Measurements from ENCODE around the gene MS4A15.

MS4A15 gene

DNA sequence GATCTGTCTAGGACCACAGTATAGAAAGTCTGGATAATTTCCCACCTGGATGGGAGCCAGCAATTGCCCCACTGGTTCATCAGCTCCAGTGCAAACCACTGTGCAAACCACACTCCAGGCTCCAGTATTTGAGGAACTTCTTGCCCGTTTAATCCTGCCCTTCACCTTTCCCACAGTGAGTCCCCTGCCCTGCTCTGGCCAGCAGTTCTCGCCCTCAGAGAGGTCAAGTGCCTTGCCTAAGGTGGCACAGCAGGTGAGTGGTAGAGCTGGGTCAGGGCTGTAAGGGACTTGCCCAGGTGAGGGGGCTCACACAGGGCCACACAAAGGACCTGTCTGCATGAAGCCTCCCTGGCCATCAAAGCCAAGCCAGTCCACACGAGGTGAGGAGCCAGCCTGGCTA, 52.6 kb downstream of the MS4A15 start:
- Histone ChIP-seq H2BK5ac (ENCODE audit: low read length) (no peak overlapping the region), H3K4me1 (ENCODE audit: control insufficient read depth in 2 of 2, insufficient read depth in 1 of 2, low read depth in 1 of 2, low read length in 2 of 2) (no peaks in the 10 kb centered on the region), H3K4me3 (ENCODE audit: low read length in 2 of 2) (no peak overlapping the region), H2BK120ac (ENCODE audit: low read depth, low read length) (no peak overlapping the region), H3K4ac (ENCODE audit: low read length) (no peak overlapping the region), H3K36me3 (replicated peaks in 1 of 2; ENCODE audit: control insufficient read depth in 2 of 2, insufficient read depth in 2 of 2, low read length in 2 of 2) (no peaks in the 10 kb centered on the region), H3K4me2 (ENCODE audit: insufficient read depth, low read length, poor library complexity, severe bottlenecking) (no peak overlapping the region), H3K9me3 (replicated peaks in 1 of 2; ENCODE audit: control insufficient read depth in 2 of 2, insufficient read depth in 1 of 2, low read depth in 1 of 2, low read length in 2 of 2) (no peaks in the 10 kb centered on the region), H3K14ac (ENCODE audit: low read length) (no peak overlapping the region), H3K9ac (ENCODE audit: low read depth, low read length, poor library complexity) (no peak overlapping the region), H3K23ac (ENCODE audit: low read depth, low read length, poor library complexity) (no peak overlapping the region), H4K91ac (ENCODE audit: low read depth, low read length, poor library complexity) (no peak overlapping the region), H2AFZ (ENCODE audit: low read length) (no peak overlapping the region), H2AK5ac (ENCODE audit: low read depth, low read length) (peak overlapping the region; percentile 35), H4K8ac (ENCODE audit: low read depth, low read length) (no peak overlapping the region), H2BK15ac (ENCODE audit: low read length) (no peak overlapping the region), H3K18ac (ENCODE audit: low read length) (no peak overlapping the region), H3K27ac (replicated peaks; ENCODE audit: low read length) (no peak overlapping the region), H3K27me3 (ENCODE audit: control insufficient read depth in 3 of 3, insufficient read depth in 3 of 3, low read depth in 1 of 3, low read length in 3 of 3) (no peaks in the 10 kb centered on the region), H2BK12ac (ENCODE audit: low read length) (no peak overlapping the region), H3K79me1 (ENCODE audit: low read depth, low read length) (no peaks in the 10 kb centered on the region)
- DNase-seq (ENCODE audit: low spot score): no peak
- WGBS, 2 donors (ENCODE audit: extremely low coverage in 2 of 2, insufficient read length in 2 of 2, insufficient replicate concordance in 1 of 2): no CpG with 5 or more reads among the region's 3 CpGs

DNA sequence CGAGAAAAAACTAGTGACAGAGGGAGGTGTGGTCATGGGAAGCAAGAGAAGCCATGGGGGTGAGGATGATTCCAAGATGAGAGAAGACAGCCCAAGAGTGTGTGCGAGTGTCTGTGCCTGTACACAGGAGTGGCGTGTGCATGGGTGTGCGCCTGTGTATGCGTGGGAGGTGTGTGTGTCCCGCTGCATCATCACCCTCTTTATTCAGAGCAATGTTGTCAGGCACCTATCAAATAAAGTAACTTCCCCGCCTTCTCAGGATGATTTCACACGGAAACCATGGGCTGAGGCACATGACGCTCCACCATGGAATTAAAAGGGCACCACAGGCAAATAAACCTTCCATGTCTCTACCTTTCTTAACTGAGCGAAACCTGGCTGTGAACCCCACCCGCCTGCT, 53.0 kb downstream of the MS4A15 start:
- Histone ChIP-seq H3K27ac (replicated peaks; ENCODE audit: low read length) (no peak overlapping the region), H3K4ac (ENCODE audit: low read length) (no peak overlapping the region), H2AK5ac (ENCODE audit: low read depth, low read length) (no peak overlapping the region), H3K4me2 (ENCODE audit: insufficient read depth, low read length, poor library complexity, severe bottlenecking) (no peak overlapping the region), H2BK15ac (ENCODE audit: low read length) (no peak overlapping the region), H3K14ac (ENCODE audit: low read length) (no peak overlapping the region), H3K4me3 (ENCODE audit: low read length in 2 of 2) (no peak overlapping the region), H3K9ac (ENCODE audit: low read depth, low read length, poor library complexity) (no peak overlapping the region), H3K79me1 (ENCODE audit: low read depth, low read length) (no peaks in the 10 kb centered on the region), H2AFZ (ENCODE audit: low read length) (no peak overlapping the region), H2BK12ac (ENCODE audit: low read length) (no peak overlapping the region), H3K4me1 (ENCODE audit: control insufficient read depth in 2 of 2, insufficient read depth in 1 of 2, low read depth in 1 of 2, low read length in 2 of 2) (no peaks in the 10 kb centered on the region), H4K91ac (ENCODE audit: low read depth, low read length, poor library complexity) (no peak overlapping the region), H2BK5ac (ENCODE audit: low read length) (no peak overlapping the region), H3K36me3 (replicated peaks in 1 of 2; ENCODE audit: control insufficient read depth in 2 of 2, insufficient read depth in 2 of 2, low read length in 2 of 2) (no peaks in the 10 kb centered on the region), H3K18ac (ENCODE audit: low read length) (no peak overlapping the region), H3K9me3 (replicated peaks in 1 of 2; ENCODE audit: control insufficient read depth in 2 of 2, insufficient read depth in 1 of 2, low read depth in 1 of 2, low read length in 2 of 2) (no peaks in the 10 kb centered on the region), H3K27me3 (ENCODE audit: control insufficient read depth in 3 of 3, insufficient read depth in 3 of 3, low read depth in 1 of 3, low read length in 3 of 3) (no peaks in the 10 kb centered on the region), H2BK120ac (ENCODE audit: low read depth, low read length) (no peak overlapping the region), H3K23ac (ENCODE audit: low read depth, low read length, poor library complexity) (no peak overlapping the region), H4K8ac (ENCODE audit: low read depth, low read length) (no peak overlapping the region)
- no peak for DNase-seq (ENCODE audit: low spot score)
- WGBS, 2 donors (ENCODE audit: extremely low coverage in 2 of 2, insufficient read length in 2 of 2, insufficient replicate concordance in 1 of 2): no CpG with 5 or more reads among the region's 11 CpGs

DNA sequence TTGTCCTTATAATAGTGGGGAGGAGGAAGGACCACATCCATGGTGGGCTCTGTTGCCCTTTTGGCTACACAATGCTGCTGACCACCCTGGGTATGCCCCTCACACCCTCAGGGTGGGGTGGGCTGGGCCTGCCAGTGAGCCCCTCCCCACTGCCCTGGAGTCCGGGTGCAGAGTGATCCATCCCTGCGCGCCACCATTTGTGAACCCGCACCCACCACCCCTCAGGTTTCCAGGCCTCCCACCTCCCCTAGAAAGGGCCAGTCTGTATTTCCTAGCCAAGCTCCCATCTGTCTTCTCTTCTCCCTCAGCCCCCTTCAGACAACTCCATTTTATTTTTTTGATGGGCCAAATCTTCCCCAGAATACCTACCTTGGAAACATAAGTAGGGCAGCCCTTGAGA, 53.5 kb downstream of the MS4A15 start:
- no peaks in the 10 kb centered on the region for H3K36me3 ChIP-seq (replicated peaks in 1 of 2; ENCODE audit: control insufficient read depth in 2 of 2, insufficient read depth in 2 of 2, low read length in 2 of 2)
- no peak overlapping the region for H3K4me2 ChIP-seq (ENCODE audit: insufficient read depth, low read length, poor library complexity, severe bottlenecking)
- no peaks in the 10 kb centered on the region for H3K4me1 ChIP-seq (ENCODE audit: control insufficient read depth in 2 of 2, insufficient read depth in 1 of 2, low read depth in 1 of 2, low read length in 2 of 2)
- H3K9me3 ChIP-seq (replicated peaks in 1 of 2; ENCODE audit: control insufficient read depth in 2 of 2, insufficient read depth in 1 of 2, low read depth in 1 of 2, low read length in 2 of 2): no peaks in the 10 kb centered on the region
- no peak overlapping the region for H2BK5ac ChIP-seq (ENCODE audit: low read length)
- H3K23ac ChIP-seq (ENCODE audit: low read depth, low read length, poor library complexity): no peak overlapping the region
- no peak overlapping the region for H3K4me3 ChIP-seq (ENCODE audit: low read length in 2 of 2)
- WGBS, 2 donors (ENCODE audit: extremely low coverage in 2 of 2, insufficient read length in 2 of 2, insufficient replicate concordance in 1 of 2): no CpG with 5 or more reads among the region's 4 CpGs
- H2BK120ac ChIP-seq (ENCODE audit: low read depth, low read length): no peak overlapping the region
- H3K79me1 ChIP-seq (ENCODE audit: low read depth, low read length): no peaks in the 10 kb centered on the region
- no peak overlapping the region for H2BK15ac ChIP-seq (ENCODE audit: low read length)
- H3K4ac ChIP-seq (ENCODE audit: low read length): peak overlapping the region; percentile 37
- H4K8ac ChIP-seq (ENCODE audit: low read depth, low read length): no peak overlapping the region
- no peaks in the 10 kb centered on the region for H3K27me3 ChIP-seq (ENCODE audit: control insufficient read depth in 3 of 3, insufficient read depth in 3 of 3, low read depth in 1 of 3, low read length in 3 of 3)
- no peak overlapping the region for H2AK5ac ChIP-seq (ENCODE audit: low read depth, low read length)
- no peak for DNase-seq (ENCODE audit: low spot score)
- H4K91ac ChIP-seq (ENCODE audit: low read depth, low read length, poor library complexity): no peak overlapping the region
- peak overlapping the region; percentile 48 for H3K18ac ChIP-seq (ENCODE audit: low read length)
- H2BK12ac ChIP-seq (ENCODE audit: low read length): no peak overlapping the region
- H3K9ac ChIP-seq (ENCODE audit: low read depth, low read length, poor library complexity): no peak overlapping the region
- no peak overlapping the region for H3K14ac ChIP-seq (ENCODE audit: low read length)
- H3K27ac ChIP-seq (replicated peaks; ENCODE audit: low read length): no peak overlapping the region
- no peak overlapping the region for H2AFZ ChIP-seq (ENCODE audit: low read length)

DNA sequence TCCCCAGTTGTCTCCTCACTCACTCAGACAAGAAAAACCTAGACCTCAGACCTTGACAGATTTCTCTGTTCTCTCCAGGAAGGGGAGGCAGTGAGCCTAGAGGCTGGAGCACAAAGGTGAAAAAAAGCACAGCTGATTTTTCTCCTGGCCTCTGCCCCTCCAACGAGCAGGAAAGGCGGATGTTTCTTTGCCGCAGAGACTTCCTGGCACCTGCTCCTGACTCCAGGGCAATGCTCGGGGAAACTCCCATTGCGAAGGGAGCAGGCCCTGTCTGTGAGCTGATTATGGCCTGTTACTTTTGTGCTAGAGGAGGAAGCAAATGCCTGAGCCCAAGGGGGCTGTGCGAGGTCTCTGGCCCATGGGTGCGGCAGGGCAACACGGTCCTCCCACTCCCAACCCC, 53.9 kb downstream of the MS4A15 start:
- Histone ChIP-seq H3K4me3 (ENCODE audit: low read length in 2 of 2) (no peak overlapping the region), H4K8ac (ENCODE audit: low read depth, low read length) (peak overlapping the region; percentile 65), H3K4ac (ENCODE audit: low read length) (peak overlapping the region; percentile 37), H4K91ac (ENCODE audit: low read depth, low read length, poor library complexity) (no peak overlapping the region), H3K18ac (ENCODE audit: low read length) (peak overlapping the region; percentile 85), H2BK5ac (ENCODE audit: low read length) (no peak overlapping the region), H3K4me2 (ENCODE audit: insufficient read depth, low read length, poor library complexity, severe bottlenecking) (no peak overlapping the region), H2AFZ (ENCODE audit: low read length) (no peak overlapping the region), H2BK120ac (ENCODE audit: low read depth, low read length) (no peak overlapping the region), H3K4me1 (ENCODE audit: control insufficient read depth in 2 of 2, insufficient read depth in 1 of 2, low read depth in 1 of 2, low read length in 2 of 2) (no peaks in the 10 kb centered on the region), H3K14ac (ENCODE audit: low read length) (peak overlapping the region; percentile 75), H2AK5ac (ENCODE audit: low read depth, low read length) (peak overlapping the region; percentile 70), H2BK15ac (ENCODE audit: low read length) (peak overlapping the region; percentile 83), H3K79me1 (ENCODE audit: low read depth, low read length) (no peaks in the 10 kb centered on the region), H3K36me3 (replicated peaks in 1 of 2; ENCODE audit: control insufficient read depth in 2 of 2, insufficient read depth in 2 of 2, low read length in 2 of 2) (no peaks in the 10 kb centered on the region), H2BK12ac (ENCODE audit: low read length) (no peak overlapping the region), H3K23ac (ENCODE audit: low read depth, low read length, poor library complexity) (no peak overlapping the region), H3K9ac (ENCODE audit: low read depth, low read length, poor library complexity) (no peak overlapping the region), H3K27me3 (ENCODE audit: control insufficient read depth in 3 of 3, insufficient read depth in 3 of 3, low read depth in 1 of 3, low read length in 3 of 3) (no peaks in the 10 kb centered on the region), H3K27ac (replicated peaks; ENCODE audit: low read length) (no peak overlapping the region), H3K9me3 (replicated peaks in 1 of 2; ENCODE audit: control insufficient read depth in 2 of 2, insufficient read depth in 1 of 2, low read depth in 1 of 2, low read length in 2 of 2) (no peaks in the 10 kb centered on the region)
- no peak for DNase-seq (ENCODE audit: low spot score)
- WGBS, 2 donors (ENCODE audit: extremely low coverage in 2 of 2, insufficient read length in 2 of 2, insufficient replicate concordance in 1 of 2): no CpG with 5 or more reads among the region's 8 CpGs

All from neuronal stem cell (in vitro differentiated cells).